ENCODE results near the gene ZSWIM1. TPM values are rescaled to one million over a fixed set of nuclear protein-coding genes. Genes with fewer than 3 reads are reported as not detected.

The ZSWIM1 gene
- total RNA-seq, 1 donor from 2014 or later, result 9.0 TPM

GRCh38 chr20:45848421-45848820 lies 32.6 kb upstream of the ZSWIM1 start:
- H2AFZ ChIP-seq (ENCODE audit: low read depth, low read length), result no peak overlapping the region
- no peaks in the 10 kb centered on the region for H3K4me1 ChIP-seq (ENCODE audit: insufficient read depth, low read length)
- peaks cover 20% of the 10 kb centered on the region for H3K36me3 Mint-ChIP-seq (ENCODE audit: low read depth, unreplicated experiment)
- no peak overlapping the region for H3K9ac ChIP-seq (ENCODE audit: low read length)
- H3K4me3 Mint-ChIP-seq (ENCODE audit: unreplicated experiment), result no peak overlapping the region
- H3K4me1 Mint-ChIP-seq (ENCODE audit: low read depth, unreplicated experiment), result no peaks in the 10 kb centered on the region
- no peak overlapping the region for H3K4me3 ChIP-seq (ENCODE audit: insufficient read depth, low read depth, low read length)
- no peak overlapping the region for H3K4me2 ChIP-seq (ENCODE audit: low read length)
- no peaks in the 10 kb centered on the region for H3K9me3 Mint-ChIP-seq (ENCODE audit: unreplicated experiment)
- no peak for TF ChIP-seq CTCF (IDR thresholded peaks at IDR 0.05; ENCODE audit: insufficient read depth, low read depth, low read length)
- no peak for TF ChIP-seq EZH2 (IDR thresholded peaks at IDR 0.05; ENCODE audit: insufficient read depth, low read length)
- no peaks in the 10 kb centered on the region for H3K27me3 Mint-ChIP-seq (ENCODE audit: low read depth, unreplicated experiment)
- no peak for FAIRE-seq
- no peak overlapping the region for H3K27ac ChIP-seq (ENCODE audit: low read depth, low read length)
- DNase-seq (ENCODE audit: low read depth), result no peak
- H4K20me1 ChIP-seq (ENCODE audit: insufficient read depth, low read length), result peaks cover 6% of the 10 kb centered on the region
- peaks cover 12% of the 10 kb centered on the region for H3K36me3 ChIP-seq (ENCODE audit: insufficient read depth, low read length)
- no peaks in the 10 kb centered on the region for H3K9me3 ChIP-seq (ENCODE audit: insufficient read depth, low read depth, low read length)
- H3K27ac Mint-ChIP-seq (ENCODE audit: unreplicated experiment), result no peak overlapping the region
- H3K27me3 ChIP-seq (ENCODE audit: insufficient read depth, low read length), result no peaks in the 10 kb centered on the region
- no peaks in the 10 kb centered on the region for H3K79me2 ChIP-seq (ENCODE audit: insufficient read depth, low read length)

- no peak overlapping the region for H3K4me2 ChIP-seq (ENCODE audit: low read length)
- H4K20me1 ChIP-seq (ENCODE audit: insufficient read depth, low read length), result peaks cover 3% of the 10 kb centered on the region
- H3K9ac ChIP-seq (ENCODE audit: low read length), result no peak overlapping the region
- peaks cover 12% of the 10 kb centered on the region for H3K36me3 ChIP-seq (ENCODE audit: insufficient read depth, low read length)
- Mint-ChIP-seq H3K4me3 (ENCODE audit: unreplicated experiment) (no peak overlapping the region), H3K36me3 (ENCODE audit: low read depth, unreplicated experiment) (peaks cover 23% of the 10 kb centered on the region), H3K27ac (ENCODE audit: unreplicated experiment) (no peak overlapping the region), H3K9me3 (ENCODE audit: unreplicated experiment) (no peaks in the 10 kb centered on the region), H3K4me1 (ENCODE audit: low read depth, unreplicated experiment) (no peaks in the 10 kb centered on the region), H3K27me3 (ENCODE audit: low read depth, unreplicated experiment) (no peaks in the 10 kb centered on the region)
- no peaks in the 10 kb centered on the region for H3K27me3 ChIP-seq (ENCODE audit: insufficient read depth, low read length)
- H3K9me3 ChIP-seq (ENCODE audit: insufficient read depth, low read depth, low read length), result no peaks in the 10 kb centered on the region
- no peaks in the 10 kb centered on the region for H3K4me1 ChIP-seq (ENCODE audit: insufficient read depth, low read length)
- no peak overlapping the region for H3K27ac ChIP-seq (ENCODE audit: low read depth, low read length)
- no peak overlapping the region for H3K4me3 ChIP-seq (ENCODE audit: insufficient read depth, low read depth, low read length)
- FAIRE-seq (no peak), DNase-seq (ENCODE audit: low read depth) (no peak)
- TF ChIP-seq CTCF (IDR thresholded peaks at IDR 0.05; ENCODE audit: insufficient read depth, low read depth, low read length) (no peak), EZH2 (IDR thresholded peaks at IDR 0.05; ENCODE audit: insufficient read depth, low read length) (no peak)
- H2AFZ ChIP-seq (ENCODE audit: low read depth, low read length), result no peak overlapping the region
- no peaks in the 10 kb centered on the region for H3K79me2 ChIP-seq (ENCODE audit: insufficient read depth, low read length)
These were observed 32.0 kb upstream of the ZSWIM1 start for GRCh38 chr20:45848969-45849582.

GRCh38 chr20:45850238-45850637 lies 30.8 kb upstream of the ZSWIM1 start:
- TF ChIP-seq CTCF (IDR thresholded peaks at IDR 0.05; ENCODE audit: insufficient read depth, low read depth, low read length), result no peak
- no peak overlapping the region for H3K27ac Mint-ChIP-seq (ENCODE audit: unreplicated experiment)

More at GRCh38 chr20:45850238-45850637, 30.8 kb upstream of the ZSWIM1 start:
- DNase-seq (ENCODE audit: low read depth) (no peak), FAIRE-seq (no peak)
- Histone ChIP-seq H3K4me2 (ENCODE audit: low read length) (no peak overlapping the region), H3K4me1 (ENCODE audit: insufficient read depth, low read length) (no peaks in the 10 kb centered on the region), H3K79me2 (ENCODE audit: insufficient read depth, low read length) (peaks cover 8% of the 10 kb centered on the region), H3K36me3 (ENCODE audit: insufficient read depth, low read length) (peaks cover 6% of the 10 kb centered on the region), H2AFZ (ENCODE audit: low read depth, low read length) (no peak overlapping the region), H3K27me3 (ENCODE audit: insufficient read depth, low read length) (no peaks in the 10 kb centered on the region), H3K4me3 (ENCODE audit: insufficient read depth, low read depth, low read length) (no peak overlapping the region), H3K9ac (ENCODE audit: low read length) (no peak overlapping the region), H3K9me3 (ENCODE audit: insufficient read depth, low read depth, low read length) (no peaks in the 10 kb centered on the region), H4K20me1 (ENCODE audit: insufficient read depth, low read length) (peaks cover 9% of the 10 kb centered on the region), H3K27ac (ENCODE audit: low read depth, low read length) (no peak overlapping the region)
- Mint-ChIP-seq H3K4me3 (ENCODE audit: unreplicated experiment) (no peak overlapping the region), H3K9me3 (ENCODE audit: unreplicated experiment) (no peaks in the 10 kb centered on the region), H3K27me3 (ENCODE audit: low read depth, unreplicated experiment) (no peaks in the 10 kb centered on the region), H3K4me1 (ENCODE audit: low read depth, unreplicated experiment) (no peaks in the 10 kb centered on the region), H3K36me3 (ENCODE audit: low read depth, unreplicated experiment) (peaks cover 24% of the 10 kb centered on the region)
